ENCODE measurements around the gene LSM14B. TPM values are rescaled to one million over a fixed set of nuclear protein-coding genes. Genes with fewer than 3 reads are reported as not detected.

The LSM14B gene
- total RNA-seq, 1 experiment from 2014 or later = 73.5 TPM

DNA sequence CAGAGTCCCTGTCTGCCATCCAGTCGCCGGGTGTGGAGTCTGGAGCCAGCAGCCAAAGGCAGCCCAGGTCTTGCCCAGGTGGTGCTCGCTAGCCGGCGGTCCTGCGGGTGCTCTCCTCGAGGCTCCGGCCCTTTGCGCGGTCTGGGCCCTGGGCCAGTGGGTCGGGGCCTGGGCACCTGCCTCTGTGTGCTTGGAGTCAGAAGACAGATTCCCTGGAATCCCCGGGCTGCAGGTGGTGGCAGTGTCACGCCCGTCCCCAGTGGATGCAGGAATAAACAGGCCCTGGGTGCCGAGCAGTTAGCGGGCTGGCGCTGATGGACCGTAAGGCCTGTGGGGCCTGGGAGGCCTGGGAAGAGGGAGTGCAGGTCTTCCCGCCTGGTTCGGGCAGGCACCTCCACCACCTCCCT is 26.6 kb downstream of the LSM14B start (continued):
- TF ChIP-seq, protein P1, sequence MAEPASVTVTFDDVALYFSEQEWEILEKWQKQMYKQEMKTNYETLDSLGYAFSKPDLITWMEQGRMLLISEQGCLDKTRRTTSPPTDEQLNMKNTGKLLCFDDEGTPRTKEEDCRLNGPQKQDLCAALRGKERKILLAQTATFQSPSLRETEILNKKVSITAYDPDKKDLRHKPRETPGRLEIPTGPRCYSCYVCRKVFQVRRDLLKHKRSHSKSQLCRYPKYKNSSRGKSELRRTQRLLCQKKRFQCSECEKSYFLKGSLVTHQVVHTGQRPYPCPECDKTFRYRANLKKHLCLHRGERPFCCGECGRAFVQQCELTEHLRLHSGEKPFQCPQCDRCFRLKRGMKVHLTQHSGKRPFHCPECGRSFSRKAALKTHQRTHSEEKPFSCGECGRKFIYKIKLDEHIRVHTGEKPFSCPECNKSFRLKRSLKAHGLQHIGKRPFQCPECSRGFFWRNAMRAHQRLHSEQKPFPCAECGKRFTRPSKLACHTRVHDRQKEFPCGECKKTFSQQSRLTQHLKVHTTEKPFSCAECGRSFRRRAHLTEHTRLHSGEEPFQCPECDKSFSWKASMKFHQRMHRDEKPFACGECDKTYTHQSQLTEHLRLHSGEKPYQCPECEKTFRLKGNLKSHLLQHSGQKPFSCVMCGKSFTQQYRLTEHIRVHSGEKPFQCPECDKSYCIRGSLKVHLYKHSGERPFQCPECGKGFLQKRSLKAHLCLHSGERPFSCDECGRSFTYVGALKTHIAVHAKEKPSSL (CRISPR knock-in tag; conservative IDR thresholded peaks at IDR 0.05) = no peak
- no peak for TF ChIP-seq FOXK1 (CRISPR knock-in tag; IDR thresholded peaks at IDR 0.05)
- no peak for TF ChIP-seq FOXP1 (CRISPR knock-in tag; IDR thresholded peaks at IDR 0.05; ENCODE audit: borderline replicate concordance)
- TF ChIP-seq JAZF1 (CRISPR knock-in tag; IDR thresholded peaks at IDR 0.05) = no peak
- TF ChIP-seq ZNF396 (CRISPR knock-in tag; IDR thresholded peaks at IDR 0.05; ENCODE audit: borderline replicate concordance) = no peak
- TF ChIP-seq ZNF121 (CRISPR knock-in tag; IDR thresholded peaks at IDR 0.05) = no peak
- TF ChIP-seq NR1H2 (CRISPR knock-in tag; IDR thresholded peaks at IDR 0.05) = no peak

DNA sequence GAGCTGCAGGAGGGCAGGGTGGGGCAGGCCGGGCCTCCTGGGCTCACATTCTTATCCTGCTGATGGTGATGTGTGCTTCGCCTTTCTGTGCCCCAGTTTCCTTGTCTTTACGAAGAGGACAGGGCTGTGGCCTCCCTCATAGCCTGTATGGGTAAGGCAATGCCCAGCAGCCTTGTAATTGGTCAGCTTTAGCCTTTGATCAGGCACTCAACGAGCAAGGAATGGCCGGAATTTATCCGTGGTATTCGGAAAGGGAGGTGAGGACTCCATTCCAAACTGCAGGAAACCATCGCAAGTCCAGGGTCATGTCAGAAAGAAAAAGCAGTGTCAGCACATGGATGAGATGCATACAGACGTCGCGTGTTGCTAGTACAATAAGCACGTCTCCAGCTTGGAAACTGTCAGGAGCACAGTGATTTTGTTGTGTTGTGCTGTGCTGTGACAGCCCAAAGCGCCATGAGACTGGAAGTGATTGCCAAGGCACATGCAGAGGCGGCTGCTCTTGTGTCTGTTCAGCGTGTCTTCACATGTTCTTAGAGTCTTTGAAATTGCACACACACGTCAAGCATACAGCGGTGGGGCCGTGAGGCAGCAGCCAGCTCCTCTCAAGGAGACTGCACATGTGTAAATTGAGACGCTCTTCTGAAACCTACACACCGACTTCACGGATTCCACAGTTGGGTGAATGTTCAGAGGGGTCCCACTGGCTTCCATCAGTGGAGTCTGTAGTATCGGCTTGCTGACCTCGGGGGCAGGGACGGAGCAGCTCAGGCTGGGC is 27.4 kb downstream of the LSM14B start:
- Mint-ChIP-seq H3K4me1 (peaks cover 43% of the 10 kb centered on the region), H3K27me3 (ENCODE audit: low read depth) (no peaks in the 10 kb centered on the region), H3K9me3 (peaks cover 8% of the 10 kb centered on the region), H3K36me3 (peaks cover 32% of the 10 kb centered on the region), H3K27ac (peak overlapping the region; percentile 97), H3K4me3 (no peak overlapping the region)
- ATAC-seq = peak; percentile 69
- ChIA-PET POLR2A (no interaction called here), CTCF (interaction anchor here (0.8 to 1.6 kb wide), 2 partner anchors 12 to 139 kb away, joined by 3 to 6 read pairs; no protein-coding TSS in a partner anchor)
- no peak for DNase-seq (ENCODE audit: low spot score)
- TF ChIP-seq E2F1 (CRISPR knock-in tag; IDR thresholded peaks at IDR 0.05) = no peak
- TF ChIP-seq, protein P2, sequence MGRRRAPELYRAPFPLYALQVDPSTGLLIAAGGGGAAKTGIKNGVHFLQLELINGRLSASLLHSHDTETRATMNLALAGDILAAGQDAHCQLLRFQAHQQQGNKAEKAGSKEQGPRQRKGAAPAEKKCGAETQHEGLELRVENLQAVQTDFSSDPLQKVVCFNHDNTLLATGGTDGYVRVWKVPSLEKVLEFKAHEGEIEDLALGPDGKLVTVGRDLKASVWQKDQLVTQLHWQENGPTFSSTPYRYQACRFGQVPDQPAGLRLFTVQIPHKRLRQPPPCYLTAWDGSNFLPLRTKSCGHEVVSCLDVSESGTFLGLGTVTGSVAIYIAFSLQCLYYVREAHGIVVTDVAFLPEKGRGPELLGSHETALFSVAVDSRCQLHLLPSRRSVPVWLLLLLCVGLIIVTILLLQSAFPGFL (CRISPR knock-in tag; IDR thresholded peaks at IDR 0.05; ENCODE audit: borderline replicate concordance) = no peak
- TF ChIP-seq ZNF219 (CRISPR knock-in tag; IDR thresholded peaks at IDR 0.05; ENCODE audit: borderline replicate concordance) = no peak
- no peak for TF ChIP-seq JUN (CRISPR knock-in tag; IDR thresholded peaks at IDR 0.05)
- no peak for TF ChIP-seq HMGA2 (CRISPR knock-in tag; IDR thresholded peaks at IDR 0.05)
- TF ChIP-seq, protein P3, sequence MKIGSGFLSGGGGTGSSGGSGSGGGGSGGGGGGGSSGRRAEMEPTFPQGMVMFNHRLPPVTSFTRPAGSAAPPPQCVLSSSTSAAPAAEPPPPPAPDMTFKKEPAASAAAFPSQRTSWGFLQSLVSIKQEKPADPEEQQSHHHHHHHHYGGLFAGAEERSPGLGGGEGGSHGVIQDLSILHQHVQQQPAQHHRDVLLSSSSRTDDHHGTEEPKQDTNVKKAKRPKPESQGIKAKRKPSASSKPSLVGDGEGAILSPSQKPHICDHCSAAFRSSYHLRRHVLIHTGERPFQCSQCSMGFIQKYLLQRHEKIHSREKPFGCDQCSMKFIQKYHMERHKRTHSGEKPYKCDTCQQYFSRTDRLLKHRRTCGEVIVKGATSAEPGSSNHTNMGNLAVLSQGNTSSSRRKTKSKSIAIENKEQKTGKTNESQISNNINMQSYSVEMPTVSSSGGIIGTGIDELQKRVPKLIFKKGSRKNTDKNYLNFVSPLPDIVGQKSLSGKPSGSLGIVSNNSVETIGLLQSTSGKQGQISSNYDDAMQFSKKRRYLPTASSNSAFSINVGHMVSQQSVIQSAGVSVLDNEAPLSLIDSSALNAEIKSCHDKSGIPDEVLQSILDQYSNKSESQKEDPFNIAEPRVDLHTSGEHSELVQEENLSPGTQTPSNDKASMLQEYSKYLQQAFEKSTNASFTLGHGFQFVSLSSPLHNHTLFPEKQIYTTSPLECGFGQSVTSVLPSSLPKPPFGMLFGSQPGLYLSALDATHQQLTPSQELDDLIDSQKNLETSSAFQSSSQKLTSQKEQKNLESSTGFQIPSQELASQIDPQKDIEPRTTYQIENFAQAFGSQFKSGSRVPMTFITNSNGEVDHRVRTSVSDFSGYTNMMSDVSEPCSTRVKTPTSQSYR (CRISPR knock-in tag; IDR thresholded peaks at IDR 0.05) = no peak
- TF ChIP-seq, protein P1 (CRISPR knock-in tag; conservative IDR thresholded peaks at IDR 0.05) = no peak
- no peak for TF ChIP-seq NFYB (CRISPR knock-in tag; conservative IDR thresholded peaks at IDR 0.05; ENCODE audit: low read depth)
- TF ChIP-seq, protein P4, sequence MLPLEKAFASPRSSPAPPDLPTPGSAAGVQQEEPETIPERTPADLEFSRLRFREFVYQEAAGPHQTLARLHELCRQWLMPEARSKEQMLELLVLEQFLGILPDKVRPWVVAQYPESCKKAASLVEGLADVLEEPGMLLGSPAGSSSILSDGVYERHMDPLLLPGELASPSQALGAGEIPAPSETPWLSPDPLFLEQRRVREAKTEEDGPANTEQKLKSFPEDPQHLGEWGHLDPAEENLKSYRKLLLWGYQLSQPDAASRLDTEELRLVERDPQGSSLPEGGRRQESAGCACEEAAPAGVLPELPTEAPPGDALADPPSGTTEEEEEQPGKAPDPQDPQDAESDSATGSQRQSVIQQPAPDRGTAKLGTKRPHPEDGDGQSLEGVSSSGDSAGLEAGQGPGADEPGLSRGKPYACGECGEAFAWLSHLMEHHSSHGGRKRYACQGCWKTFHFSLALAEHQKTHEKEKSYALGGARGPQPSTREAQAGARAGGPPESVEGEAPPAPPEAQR (CRISPR knock-in tag; IDR thresholded peaks at IDR 0.05) = no peak
- TF ChIP-seq NFATC4 (CRISPR knock-in tag; IDR thresholded peaks at IDR 0.05) = no peak
- TF ChIP-seq, protein P5, sequence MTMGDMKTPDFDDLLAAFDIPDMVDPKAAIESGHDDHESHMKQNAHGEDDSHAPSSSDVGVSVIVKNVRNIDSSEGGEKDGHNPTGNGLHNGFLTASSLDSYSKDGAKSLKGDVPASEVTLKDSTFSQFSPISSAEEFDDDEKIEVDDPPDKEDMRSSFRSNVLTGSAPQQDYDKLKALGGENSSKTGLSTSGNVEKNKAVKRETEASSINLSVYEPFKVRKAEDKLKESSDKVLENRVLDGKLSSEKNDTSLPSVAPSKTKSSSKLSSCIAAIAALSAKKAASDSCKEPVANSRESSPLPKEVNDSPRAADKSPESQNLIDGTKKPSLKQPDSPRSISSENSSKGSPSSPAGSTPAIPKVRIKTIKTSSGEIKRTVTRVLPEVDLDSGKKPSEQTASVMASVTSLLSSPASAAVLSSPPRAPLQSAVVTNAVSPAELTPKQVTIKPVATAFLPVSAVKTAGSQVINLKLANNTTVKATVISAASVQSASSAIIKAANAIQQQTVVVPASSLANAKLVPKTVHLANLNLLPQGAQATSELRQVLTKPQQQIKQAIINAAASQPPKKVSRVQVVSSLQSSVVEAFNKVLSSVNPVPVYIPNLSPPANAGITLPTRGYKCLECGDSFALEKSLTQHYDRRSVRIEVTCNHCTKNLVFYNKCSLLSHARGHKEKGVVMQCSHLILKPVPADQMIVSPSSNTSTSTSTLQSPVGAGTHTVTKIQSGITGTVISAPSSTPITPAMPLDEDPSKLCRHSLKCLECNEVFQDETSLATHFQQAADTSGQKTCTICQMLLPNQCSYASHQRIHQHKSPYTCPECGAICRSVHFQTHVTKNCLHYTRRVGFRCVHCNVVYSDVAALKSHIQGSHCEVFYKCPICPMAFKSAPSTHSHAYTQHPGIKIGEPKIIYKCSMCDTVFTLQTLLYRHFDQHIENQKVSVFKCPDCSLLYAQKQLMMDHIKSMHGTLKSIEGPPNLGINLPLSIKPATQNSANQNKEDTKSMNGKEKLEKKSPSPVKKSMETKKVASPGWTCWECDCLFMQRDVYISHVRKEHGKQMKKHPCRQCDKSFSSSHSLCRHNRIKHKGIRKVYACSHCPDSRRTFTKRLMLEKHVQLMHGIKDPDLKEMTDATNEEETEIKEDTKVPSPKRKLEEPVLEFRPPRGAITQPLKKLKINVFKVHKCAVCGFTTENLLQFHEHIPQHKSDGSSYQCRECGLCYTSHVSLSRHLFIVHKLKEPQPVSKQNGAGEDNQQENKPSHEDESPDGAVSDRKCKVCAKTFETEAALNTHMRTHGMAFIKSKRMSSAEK (CRISPR knock-in tag; IDR thresholded peaks at IDR 0.05; ENCODE audit: borderline replicate concordance) = no peak
- no peak for TF ChIP-seq GRHL2 (CRISPR knock-in tag; IDR thresholded peaks at IDR 0.05; ENCODE audit: insufficient replicate concordance, severe bottlenecking)
- no peak for TF ChIP-seq FOXP1 (CRISPR knock-in tag; IDR thresholded peaks at IDR 0.05; ENCODE audit: borderline replicate concordance)
